T-helper 9 cell (primary cell): ENCODE data around the gene KBTBD4.
A peak's percentile ranks its signal among the peaks of the same experiment; 100 is the strongest.

ENCODE experiments used
- DNase-seq: peaks from one replicate; pipeline ENCODE4 v3.0.0-alpha.2; 2020
- total RNA-seq, 2 donors: gene quantifications; one replicate each; lab custom pipeline; 2026; lab: John Stamatoyannopoulos, UW

KBTBD4 gene
- total RNA-seq: 39.6 to 51.8 reads per million in 2 donors

- DNase-seq: peak; percentile 83
Measured at GRCh38 chr11:47578524-47579494, at the start of gene KBTBD4, which contains the start of gene NDUFS3. Gene KBTBD4, minus strand, starts transcription at chr11:47578970. Its CDS starts 19 bp downstream, at chr11:47578951. Gene NDUFS3, plus strand, starts transcription at chr11:47579074. Its CDS starts 18 bp downstream, at chr11:47579092.

GRCh38 chr11:47628026-47628425 lies 49.3 kb upstream of the KBTBD4 start:
- no peak for DNase-seq

DNA sequence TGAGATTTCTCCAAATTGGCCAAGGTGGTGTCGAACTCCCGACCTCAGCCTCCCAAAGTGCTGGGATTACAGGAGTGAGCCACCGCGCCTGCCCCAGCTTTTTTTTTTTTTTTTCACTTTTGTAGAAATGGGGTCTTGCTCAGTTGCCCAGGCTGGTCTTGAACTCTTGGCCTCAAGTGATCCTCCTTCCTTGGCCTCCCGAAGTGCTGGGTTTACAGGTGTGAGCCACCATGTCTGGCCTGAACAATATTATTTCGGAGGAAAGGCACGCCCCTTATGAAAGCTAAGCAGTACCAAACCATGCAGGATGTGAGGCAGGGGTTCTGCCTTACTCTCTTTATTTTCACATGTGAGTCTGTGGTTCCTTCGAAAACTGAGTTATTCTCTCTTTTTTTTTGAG lies 47.5 kb upstream of the KBTBD4 start:
- no peak for DNase-seq

- no peak for DNase-seq
Measured at GRCh38 chr11:47620836-47621378, 42.1 kb upstream of the KBTBD4 start.

- DNase-seq: no peak
Measured at GRCh38 chr11:47617417-47617809, 38.6 kb upstream of the KBTBD4 start.

DNA sequence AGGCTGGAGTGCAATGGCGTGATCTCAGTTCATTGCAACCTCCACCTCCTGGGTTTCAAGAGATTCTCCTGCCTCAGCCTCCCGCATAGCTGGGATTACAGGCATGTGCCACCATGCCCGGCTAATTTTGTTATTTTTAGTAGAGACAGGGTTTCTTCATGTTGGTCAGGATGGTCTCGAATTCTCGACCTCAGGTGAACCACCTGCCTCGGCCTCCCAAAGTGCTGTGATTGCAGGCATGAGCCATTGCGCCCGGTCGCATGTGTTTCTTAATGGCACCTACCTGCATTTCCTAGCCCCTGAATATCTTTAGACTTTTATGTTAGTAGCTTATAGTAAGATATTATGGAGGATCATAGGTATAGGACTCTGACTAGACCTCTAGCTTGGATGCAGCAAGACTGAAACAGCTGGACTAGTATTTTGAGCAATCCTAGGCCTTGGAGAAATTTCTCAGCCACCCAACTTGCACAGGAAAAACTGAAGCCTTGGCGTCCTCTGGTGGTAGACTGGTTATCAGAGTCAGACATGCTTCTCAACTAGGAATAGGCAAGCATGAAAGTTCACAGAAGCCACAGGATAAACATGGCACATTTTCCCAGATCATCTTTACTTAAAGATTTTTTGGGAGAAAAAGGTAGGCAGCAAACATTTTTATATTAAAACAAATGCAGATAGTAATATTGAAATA lies 38.1 kb upstream of the KBTBD4 start:
- no peak for DNase-seq

GRCh38 chr11:47615249-47615648 lies 36.5 kb upstream of the KBTBD4 start:
- DNase-seq: no peak

DNA sequence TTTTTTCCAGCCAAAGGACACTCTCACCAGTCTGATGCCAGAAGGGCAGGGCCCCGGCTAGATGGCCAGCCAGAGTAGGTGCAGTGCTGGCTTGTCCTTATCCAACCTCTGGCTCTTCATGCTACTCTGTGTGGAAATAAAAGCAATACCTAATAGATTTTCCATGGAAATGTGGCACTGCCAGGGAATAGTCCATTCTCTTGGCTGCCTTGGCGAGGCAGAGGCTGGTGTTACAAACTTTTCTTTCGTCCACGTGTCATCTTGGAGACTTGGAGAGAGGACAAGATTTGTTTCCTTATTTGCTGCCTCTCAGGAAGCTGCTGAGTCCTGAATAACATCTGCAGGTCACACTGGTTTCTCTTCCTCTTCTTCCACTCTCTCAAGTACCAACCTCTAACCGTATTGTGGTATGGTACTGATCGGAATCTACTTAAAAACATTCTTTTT lies 32.6 kb upstream of the KBTBD4 start:
- no peak for DNase-seq

DNA sequence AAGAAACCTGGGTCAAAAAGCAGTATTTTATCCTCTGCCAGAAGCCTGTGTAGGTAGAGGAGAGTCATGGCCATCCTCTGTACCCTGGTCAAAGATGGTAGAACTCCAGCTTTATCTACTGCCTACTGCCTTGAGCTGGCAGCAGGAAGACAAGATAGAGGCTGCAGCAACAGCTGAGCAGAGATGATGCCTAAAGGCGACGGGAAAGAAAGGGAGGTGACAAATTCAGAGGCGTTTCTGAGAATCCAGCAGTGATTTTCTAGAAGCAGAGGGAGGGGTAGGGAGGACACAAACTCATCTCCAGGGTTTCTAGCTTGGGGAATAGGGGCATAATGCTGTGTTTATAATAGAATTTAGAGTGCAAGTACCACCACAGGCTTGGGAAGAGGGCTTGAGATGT lies 30.9 kb upstream of the KBTBD4 start:
- DNase-seq: no peak

- no peak for DNase-seq
Measured at GRCh38 chr11:47607380-47607779, 28.6 kb upstream of the KBTBD4 start.

- DNase-seq: no peak
Measured at GRCh38 chr11:47606731-47607130, 28.0 kb upstream of the KBTBD4 start.

DNA sequence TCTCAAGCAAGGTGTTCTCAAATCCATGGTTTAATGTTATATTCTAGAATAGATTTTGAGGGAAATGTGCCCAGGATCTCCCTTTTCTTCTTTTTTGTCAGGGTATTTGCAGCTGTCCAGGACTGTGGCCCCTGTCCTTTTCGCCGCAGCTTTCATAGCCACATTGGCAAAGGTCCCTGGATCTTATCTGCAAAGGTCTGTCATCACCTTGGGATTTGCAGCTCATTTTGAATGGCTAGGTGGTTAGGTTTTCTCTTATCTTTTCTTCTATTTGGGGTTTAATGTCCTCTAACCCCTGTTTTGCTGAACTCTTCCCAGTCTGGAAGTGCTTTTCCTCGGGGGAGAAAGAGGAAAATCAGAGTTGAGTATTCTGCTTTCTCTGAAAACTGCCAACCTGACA lies 27.2 kb upstream of the KBTBD4 start:
- no peak for DNase-seq

DNA sequence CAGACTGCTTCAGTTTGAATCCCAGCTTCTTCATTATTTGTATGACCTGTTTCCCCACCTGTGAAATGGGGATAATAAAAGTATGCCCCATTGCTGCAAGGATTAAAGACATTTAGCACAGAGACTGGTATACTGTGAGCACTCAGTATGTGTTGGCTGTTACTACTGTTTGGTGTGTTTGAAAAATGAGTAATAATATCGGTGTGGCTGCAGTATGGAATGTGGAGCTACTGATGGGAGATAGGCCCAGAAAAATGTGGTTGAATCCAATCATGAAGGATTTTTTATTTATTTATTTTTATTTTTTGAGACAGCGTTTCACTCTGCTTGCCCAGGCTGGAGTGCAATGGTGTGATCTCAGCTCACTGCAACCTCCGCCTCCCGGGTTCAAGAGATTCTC lies 24.5 kb upstream of the KBTBD4 start:
- no peak for DNase-seq

DNA sequence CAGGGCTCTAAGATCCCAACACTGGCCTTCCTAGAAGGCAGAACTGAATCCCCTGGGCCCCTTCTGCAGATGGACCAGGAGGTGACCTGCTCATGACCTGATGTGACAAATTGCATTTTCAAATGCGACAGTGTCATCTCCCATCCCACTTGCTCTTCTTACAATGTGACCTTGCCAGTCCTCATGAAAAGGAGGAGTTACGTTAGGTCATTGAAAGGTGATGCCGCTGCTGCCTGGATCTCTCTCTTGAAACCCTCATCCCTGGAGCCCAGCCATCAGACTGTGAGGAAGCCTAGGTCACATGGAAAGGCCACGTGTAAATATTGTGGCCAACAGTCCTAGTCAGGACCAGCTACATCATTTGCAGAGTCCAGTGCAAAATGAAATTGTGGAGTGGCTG lies 21.1 kb upstream of the KBTBD4 start:
- no peak for DNase-seq

- DNase-seq: no peak
Measured at GRCh38 chr11:47595967-47596366, 17.2 kb upstream of the KBTBD4 start.

DNA sequence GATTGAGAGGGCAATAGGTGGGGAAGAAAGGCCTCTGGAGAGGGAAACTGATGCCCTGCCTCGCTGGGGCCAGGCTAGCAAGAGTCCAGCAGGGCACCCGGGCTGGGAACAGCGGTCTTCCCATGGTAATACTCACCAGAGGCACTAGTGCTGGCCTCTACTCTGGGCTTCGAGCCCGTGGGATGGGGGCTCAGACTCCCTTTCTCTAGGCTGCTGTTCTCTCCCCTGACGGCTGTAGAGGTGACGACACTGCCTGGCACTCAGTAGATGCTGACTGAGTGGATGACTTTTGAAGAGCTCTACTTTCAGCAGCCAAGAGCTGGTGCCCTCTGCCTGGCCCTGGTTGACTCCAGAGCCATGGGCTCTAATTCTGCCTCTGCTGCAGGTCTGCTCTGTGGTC lies 16.3 kb upstream of the KBTBD4 start:
- DNase-seq: no peak

GRCh38 chr11:47593934-47594855 lies 15.4 kb upstream of the KBTBD4 start, which contains the start of gene C1QTNF4:
Gene C1QTNF4, minus strand, starts transcription at chr11:47594411. Its CDS starts 3,601 bp downstream, at chr11:47590810.
- no peak for DNase-seq

- no peak for DNase-seq
Measured at GRCh38 chr11:47593492-47593933, 14.7 kb upstream of the KBTBD4 start.

- no peak for DNase-seq
Measured at GRCh38 chr11:47592970-47593369, 14.2 kb upstream of the KBTBD4 start.

GRCh38 chr11:47592251-47592650 lies 13.5 kb upstream of the KBTBD4 start:
- DNase-seq: no peak

DNA sequence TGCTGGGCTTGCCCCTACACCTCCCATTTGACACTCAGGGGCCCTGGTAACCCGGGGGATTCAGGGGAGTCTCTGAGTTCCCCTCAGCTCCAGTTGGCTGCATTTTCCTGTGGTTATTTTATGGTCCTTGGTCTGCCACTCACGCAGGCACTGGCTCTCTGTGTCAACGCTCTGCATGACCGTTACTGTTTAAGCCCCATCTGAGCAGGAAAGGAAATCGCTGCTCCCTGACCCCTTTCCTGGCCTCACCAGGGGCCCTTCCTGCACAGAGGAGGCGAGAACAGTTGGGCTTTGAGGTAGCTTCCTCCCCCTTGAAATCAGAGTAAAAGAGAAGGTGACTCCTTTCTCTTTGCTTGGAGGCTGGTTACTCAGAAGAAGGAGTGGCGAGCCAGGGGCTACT lies 13.0 kb upstream of the KBTBD4 start:
- no peak for DNase-seq
